Fibroblast of skin of back (primary cell): ENCODE results near the gene KCNF1.
"Not testable (repeated sequence)": the region's sequence is repeated elsewhere in the genome, so short reads cannot be mapped to it uniquely, and the experiment has no call there.

Source experiments
- DNase-seq: peaks from one replicate; pipeline ENCODE4 v3.0.0-alpha.2; 2013

Gene KCNF1

GRCh38 chr2:10947005-10947440 is 35.3 kb downstream of the KCNF1 start:
- peak; percentile 66 for DNase-seq

- DNase-seq, result peak; percentile 49
Observed at GRCh38 chr2:10947446-10948187, 35.9 kb downstream of the KCNF1 start.

GRCh38 chr2:10948188-10948564 is 36.4 kb downstream of the KCNF1 start:
- no peak for DNase-seq

GRCh38 chr2:10948606-10949230 is 37.0 kb downstream of the KCNF1 start:
- no peak for DNase-seq

GRCh38 chr2:10949835-10950234 is 38.1 kb downstream of the KCNF1 start:
- no peak for DNase-seq

- DNase-seq, result no peak
Observed at GRCh38 chr2:10951558-10952414, 40.1 kb downstream of the KCNF1 start.

GRCh38 chr2:10954416-10954815 is 42.7 kb downstream of the KCNF1 start:
- DNase-seq, result no peak

GRCh38 chr2:10954856-10955818 is 43.4 kb downstream of the KCNF1 start:
- no peak for DNase-seq

- peak; percentile 33 for DNase-seq
Observed at GRCh38 chr2:10956006-10956790, 44.5 kb downstream of the KCNF1 start.

GRCh38 chr2:10957391-10957790 is 45.7 kb downstream of the KCNF1 start:
- peak; percentile 43 for DNase-seq

- not testable (repeated sequence) for DNase-seq
Observed at GRCh38 chr2:10958452-10958851, 46.7 kb downstream of the KCNF1 start.

GRCh38 chr2:10960606-10961489 is 49.1 kb downstream of the KCNF1 start:
- DNase-seq, result no peak

GRCh38 chr2:10961490-10961875 is 49.7 kb downstream of the KCNF1 start:
- DNase-seq, result no peak

- DNase-seq, result no peak
Observed at GRCh38 chr2:10962004-10962403, 50.3 kb downstream of the KCNF1 start.

- peak; percentile 64 for DNase-seq
Observed at GRCh38 chr2:10963155-10963554, 51.4 kb downstream of the KCNF1 start.
